Duodenal mucosa (tissue), 2 donors: ENCODE data around the gene FCF1.

Experiments
- H3K27ac ChIP-seq: one replicate; pipeline ENCODE4 v1.7.0; 2013; ENCODE audit warnings: low read depth, low read length
- H3K27me3 ChIP-seq, 2 donors: one replicate each; pipeline ENCODE4 v1.7.0; 2013; ENCODE audit warnings: low read length in 2 of 2, control low read depth in 1 of 2; ENCODE audit not compliant: insufficient read depth in 2 of 2, control insufficient read depth in 1 of 2
- H3K36me3 ChIP-seq, 2 donors: one replicate each; pipeline ENCODE4 v1.7.0; 2013; ENCODE audit warnings: low read length in 2 of 2, control low read depth in 1 of 2; ENCODE audit not compliant: insufficient read depth in 2 of 2, control insufficient read depth in 1 of 2
- H3K4me1 ChIP-seq, 2 donors: one replicate each; pipeline ENCODE4 v1.7.0; 2013; ENCODE audit warnings: low read length in 2 of 2, control low read depth in 1 of 2; ENCODE audit not compliant: insufficient read depth in 2 of 2, control insufficient read depth in 1 of 2
- H3K4me3 ChIP-seq, 2 donors: one replicate each; pipeline ENCODE4 v1.7.0; 2013; ENCODE audit warnings: low read length in 2 of 2, low read depth in 1 of 2
- H3K9ac ChIP-seq, 2 donors: one replicate each; pipeline ENCODE4 v1.7.0; 2013; ENCODE audit warnings: low read length in 2 of 2, low read depth in 1 of 2
- H3K9me3 ChIP-seq, 2 donors: one replicate each; pipeline ENCODE4 v1.7.0; 2013; ENCODE audit warnings: low read length in 2 of 2, control low read depth in 1 of 2; ENCODE audit not compliant: control insufficient read depth in 1 of 2

Gene FCF1

GRCh38 chr14:74723134-74723533, 10.2 kb downstream of the FCF1 start:
- Histone ChIP-seq H3K9me3 (no peaks in the 10 kb centered on the region), H3K4me1 (no peaks in the 10 kb centered on the region), H3K27me3 (no peaks in the 10 kb centered on the region), H3K36me3 (peaks cover 3 to 34% of the 10 kb centered on the region in 2 donors), H3K4me3 (no peak overlapping the region), H3K27ac (no peak overlapping the region), H3K9ac (no peak overlapping the region)

GRCh38 chr14:74732387-74732786, 19.4 kb downstream of the FCF1 start:
- H3K4me1 ChIP-seq = peaks cover 0 to 3% of the 10 kb centered on the region in 2 donors
- no peaks in the 10 kb centered on the region for H3K9me3 ChIP-seq
- H3K27me3 ChIP-seq = no peaks in the 10 kb centered on the region
- peaks cover 16 to 24% of the 10 kb centered on the region in 2 donors for H3K36me3 ChIP-seq
- no peak overlapping the region for H3K27ac ChIP-seq
- H3K4me3 ChIP-seq = no peak overlapping the region
- H3K9ac ChIP-seq = no peak overlapping the region

DNA sequence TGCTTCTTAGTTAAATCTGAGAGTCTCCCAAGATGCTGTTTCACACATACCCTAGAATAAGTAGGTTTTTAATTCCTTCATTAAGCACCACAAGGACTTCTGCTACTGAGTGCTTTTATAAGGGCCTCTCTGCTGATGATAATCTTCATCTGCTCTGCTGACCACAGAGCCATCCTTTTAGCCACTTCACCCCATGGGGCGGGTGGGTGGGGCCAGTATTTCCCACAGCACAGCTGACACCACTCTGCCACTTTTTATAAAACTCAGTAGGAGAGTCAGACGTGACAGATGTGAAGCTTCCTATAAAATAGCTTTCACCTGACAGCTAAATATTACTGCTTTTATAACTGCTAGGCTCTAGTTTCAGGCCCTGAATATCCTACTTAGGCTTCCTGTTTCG, 20.3 kb downstream of the FCF1 start:
- Histone ChIP-seq H3K27me3 (no peaks in the 10 kb centered on the region), H3K36me3 (peaks cover 16 to 24% of the 10 kb centered on the region in 2 donors), H3K9ac (no peak overlapping the region), H3K4me3 (no peak overlapping the region), H3K27ac (no peak overlapping the region), H3K4me1 (peaks cover 0 to 3% of the 10 kb centered on the region in 2 donors), H3K9me3 (no peaks in the 10 kb centered on the region)

DNA sequence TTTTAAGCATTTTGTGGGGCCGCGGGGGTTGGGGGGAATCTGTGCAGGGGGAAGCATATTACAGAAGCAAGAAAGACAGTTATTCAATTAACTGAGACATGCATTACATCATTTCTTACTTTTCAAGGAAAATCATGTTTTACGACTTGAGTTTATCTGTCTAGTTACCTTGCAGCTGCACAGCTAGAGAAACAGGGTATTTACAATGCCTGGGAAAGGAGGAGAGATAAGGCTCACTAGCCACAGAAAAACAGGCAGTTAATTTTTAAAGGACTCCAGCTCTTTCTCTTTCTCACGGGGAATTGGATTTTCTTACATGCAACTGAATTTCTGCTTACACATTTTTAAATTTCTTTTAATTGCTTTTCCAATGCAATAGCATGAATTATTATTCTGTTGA, 22.2 kb downstream of the FCF1 start:
- Histone ChIP-seq H3K9ac (no peak overlapping the region), H3K4me3 (no peak overlapping the region), H3K27ac (no peak overlapping the region), H3K27me3 (no peaks in the 10 kb centered on the region), H3K9me3 (no peaks in the 10 kb centered on the region), H3K36me3 (peaks cover 16 to 30% of the 10 kb centered on the region in 2 donors), H3K4me1 (peaks cover 0 to 3% of the 10 kb centered on the region in 2 donors)

GRCh38 chr14:74737753-74738325, 24.9 kb downstream of the FCF1 start:
- Histone ChIP-seq H3K9ac (no peak overlapping the region), H3K27me3 (no peaks in the 10 kb centered on the region), H3K4me1 (no peaks in the 10 kb centered on the region), H3K36me3 (peaks cover 10 to 18% of the 10 kb centered on the region in 2 donors), H3K9me3 (no peaks in the 10 kb centered on the region), H3K27ac (no peak overlapping the region), H3K4me3 (no peak overlapping the region)

DNA sequence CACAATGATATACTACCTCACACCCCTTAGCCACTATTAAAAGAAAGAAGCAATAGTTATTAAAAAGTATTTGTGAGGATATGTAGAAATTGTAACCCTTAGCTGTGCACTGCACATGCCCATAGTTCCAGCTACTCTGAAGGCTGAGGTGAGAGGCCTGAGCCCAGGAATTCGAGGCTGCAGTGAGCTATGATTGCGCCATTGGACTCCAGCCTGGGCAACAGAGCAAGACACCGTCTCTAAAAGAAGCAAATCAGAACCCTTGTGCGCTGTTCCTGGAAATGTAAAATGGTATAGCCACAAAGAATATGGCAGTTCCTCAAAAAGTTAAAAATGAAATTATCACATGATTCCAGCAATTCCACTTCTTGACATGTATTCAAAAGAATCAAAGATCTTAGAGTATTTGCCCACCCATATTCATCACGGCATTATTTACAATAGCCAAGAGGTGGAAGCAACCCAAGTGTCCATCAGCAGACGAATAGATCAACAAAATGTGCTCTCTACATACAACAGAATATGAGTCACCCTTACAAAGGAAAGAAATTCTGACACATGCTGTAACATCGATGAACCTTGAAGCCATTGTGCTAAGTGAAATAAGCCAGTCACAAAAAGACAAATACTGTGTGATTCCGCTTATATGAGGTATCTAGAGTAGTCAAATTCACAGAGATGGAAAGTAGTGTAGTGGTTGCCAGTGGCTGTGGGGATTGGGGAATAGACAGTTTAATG, 26.5 kb downstream of the FCF1 start:
- no peak overlapping the region for H3K4me3 ChIP-seq
- no peak overlapping the region for H3K27ac ChIP-seq
- H3K9me3 ChIP-seq = no peaks in the 10 kb centered on the region
- no peaks in the 10 kb centered on the region for H3K4me1 ChIP-seq
- no peak overlapping the region for H3K9ac ChIP-seq
- peaks cover 3 to 10% of the 10 kb centered on the region in 2 donors for H3K36me3 ChIP-seq
- H3K27me3 ChIP-seq = no peaks in the 10 kb centered on the region

DNA sequence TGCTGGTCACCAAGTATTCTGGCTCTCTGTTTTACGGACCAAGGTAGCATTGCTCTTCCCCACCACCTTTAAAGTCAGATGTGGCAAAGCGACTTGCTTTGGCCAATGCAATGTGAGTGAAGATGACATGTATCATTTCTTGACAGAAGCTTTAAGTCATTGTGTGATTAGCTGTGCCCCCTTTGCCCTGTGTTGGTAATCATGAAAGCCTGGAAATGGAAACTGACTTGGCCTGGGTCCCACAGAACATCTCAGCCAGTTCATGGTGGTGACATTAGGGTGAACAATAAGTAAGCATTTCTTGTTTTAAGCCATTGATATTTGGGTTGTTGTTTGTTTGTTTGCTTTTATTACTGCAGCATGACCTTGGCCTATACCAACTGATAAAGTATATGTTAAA, 34.3 kb downstream of the FCF1 start:
- H3K27ac ChIP-seq = no peak overlapping the region
- no peaks in the 10 kb centered on the region for H3K36me3 ChIP-seq
- no peak overlapping the region for H3K4me3 ChIP-seq
- no peaks in the 10 kb centered on the region for H3K27me3 ChIP-seq
- H3K4me1 ChIP-seq = no peaks in the 10 kb centered on the region
- H3K9ac ChIP-seq = no peak overlapping the region
- no peaks in the 10 kb centered on the region for H3K9me3 ChIP-seq

- Histone ChIP-seq H3K27me3 (no peaks in the 10 kb centered on the region), H3K27ac (no peak overlapping the region), H3K9ac (no peak overlapping the region), H3K36me3 (no peaks in the 10 kb centered on the region), H3K9me3 (no peaks in the 10 kb centered on the region), H3K4me1 (no peaks in the 10 kb centered on the region), H3K4me3 (no peak overlapping the region)
Measured at GRCh38 chr14:74754157-74754556, 41.2 kb downstream of the FCF1 start.

GRCh38 chr14:74754899-74755298, 42.0 kb downstream of the FCF1 start:
- no peaks in the 10 kb centered on the region for H3K4me1 ChIP-seq
- no peak overlapping the region for H3K27ac ChIP-seq
- H3K9me3 ChIP-seq = no peaks in the 10 kb centered on the region
- H3K9ac ChIP-seq = no peak overlapping the region
- no peaks in the 10 kb centered on the region for H3K27me3 ChIP-seq
- no peak overlapping the region for H3K4me3 ChIP-seq
- H3K36me3 ChIP-seq = no peaks in the 10 kb centered on the region

DNA sequence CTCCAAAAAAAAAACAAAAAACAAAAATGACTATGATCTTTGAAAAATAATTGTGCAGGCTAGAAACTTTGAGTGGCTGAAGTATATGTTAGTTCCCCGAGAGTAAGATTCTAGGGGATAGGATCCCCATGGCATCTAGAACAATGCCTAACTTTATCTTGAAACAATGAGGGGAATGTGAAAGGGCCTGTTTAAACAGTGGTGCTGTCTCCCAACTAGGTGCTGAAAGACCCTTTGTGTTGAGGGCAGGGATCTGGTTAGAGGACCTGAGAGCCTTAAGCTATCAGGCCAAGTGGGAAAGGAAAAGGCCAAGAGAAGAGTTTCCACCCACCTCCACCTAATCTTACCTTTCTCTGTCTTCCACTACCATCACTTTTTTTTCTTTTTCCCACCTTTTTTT, 43.4 kb downstream of the FCF1 start:
- Histone ChIP-seq H3K4me3 (no peak overlapping the region), H3K4me1 (no peaks in the 10 kb centered on the region), H3K36me3 (no peaks in the 10 kb centered on the region), H3K9me3 (no peaks in the 10 kb centered on the region), H3K27ac (no peak overlapping the region), H3K9ac (no peak overlapping the region), H3K27me3 (no peaks in the 10 kb centered on the region)
